ENCODE results near the gene ZNRF2. TPM values are rescaled to one million over a fixed set of nuclear protein-coding genes. Genes with fewer than 3 reads are reported as not detected.

ZNRF2 gene
- total and polyA plus RNA-seq, 2 of the 13 experiments (the other 11 are each of a cell fraction or from before 2014, with no cell fraction given) = 3.5 to 7.7 TPM

- TF ChIP-seq CREB1 (IDR thresholded peaks at IDR 0.05) = no peak
- peak; percentile 79 for TF ChIP-seq CREB1 (CRISPR knock-in tag; IDR thresholded peaks at IDR 0.05)
- 0 out of 2 replicates have a peak, but pooled peaks have one; percentile 24 for TF ChIP-seq ZNF121 (CRISPR knock-in tag; IDR thresholded peaks at IDR 0.05)
- no peak; the same call in 1 of the 2 replicates for TF ChIP-seq ZNF24 (IDR thresholded peaks at IDR 0.05)
- peak; percentile 44; the same call in 1 of the 2 replicates for TF ChIP-seq SIX4 (CRISPR knock-in tag; IDR thresholded peaks at IDR 0.05)
- TF ChIP-seq FOXK2 (IDR thresholded peaks at IDR 0.05) = 0 out of 2 replicates have a peak, but pooled peaks have one; percentile 32
- TF ChIP-seq SIX1 (CRISPR knock-in tag; IDR thresholded peaks at IDR 0.05; ENCODE audit: borderline replicate concordance) = peak; percentile 71; the same call in 1 of the 2 replicates
- TF ChIP-seq KLF6 (CRISPR knock-in tag; IDR thresholded peaks at IDR 0.05) = no peak
- TF ChIP-seq, protein P1, sequence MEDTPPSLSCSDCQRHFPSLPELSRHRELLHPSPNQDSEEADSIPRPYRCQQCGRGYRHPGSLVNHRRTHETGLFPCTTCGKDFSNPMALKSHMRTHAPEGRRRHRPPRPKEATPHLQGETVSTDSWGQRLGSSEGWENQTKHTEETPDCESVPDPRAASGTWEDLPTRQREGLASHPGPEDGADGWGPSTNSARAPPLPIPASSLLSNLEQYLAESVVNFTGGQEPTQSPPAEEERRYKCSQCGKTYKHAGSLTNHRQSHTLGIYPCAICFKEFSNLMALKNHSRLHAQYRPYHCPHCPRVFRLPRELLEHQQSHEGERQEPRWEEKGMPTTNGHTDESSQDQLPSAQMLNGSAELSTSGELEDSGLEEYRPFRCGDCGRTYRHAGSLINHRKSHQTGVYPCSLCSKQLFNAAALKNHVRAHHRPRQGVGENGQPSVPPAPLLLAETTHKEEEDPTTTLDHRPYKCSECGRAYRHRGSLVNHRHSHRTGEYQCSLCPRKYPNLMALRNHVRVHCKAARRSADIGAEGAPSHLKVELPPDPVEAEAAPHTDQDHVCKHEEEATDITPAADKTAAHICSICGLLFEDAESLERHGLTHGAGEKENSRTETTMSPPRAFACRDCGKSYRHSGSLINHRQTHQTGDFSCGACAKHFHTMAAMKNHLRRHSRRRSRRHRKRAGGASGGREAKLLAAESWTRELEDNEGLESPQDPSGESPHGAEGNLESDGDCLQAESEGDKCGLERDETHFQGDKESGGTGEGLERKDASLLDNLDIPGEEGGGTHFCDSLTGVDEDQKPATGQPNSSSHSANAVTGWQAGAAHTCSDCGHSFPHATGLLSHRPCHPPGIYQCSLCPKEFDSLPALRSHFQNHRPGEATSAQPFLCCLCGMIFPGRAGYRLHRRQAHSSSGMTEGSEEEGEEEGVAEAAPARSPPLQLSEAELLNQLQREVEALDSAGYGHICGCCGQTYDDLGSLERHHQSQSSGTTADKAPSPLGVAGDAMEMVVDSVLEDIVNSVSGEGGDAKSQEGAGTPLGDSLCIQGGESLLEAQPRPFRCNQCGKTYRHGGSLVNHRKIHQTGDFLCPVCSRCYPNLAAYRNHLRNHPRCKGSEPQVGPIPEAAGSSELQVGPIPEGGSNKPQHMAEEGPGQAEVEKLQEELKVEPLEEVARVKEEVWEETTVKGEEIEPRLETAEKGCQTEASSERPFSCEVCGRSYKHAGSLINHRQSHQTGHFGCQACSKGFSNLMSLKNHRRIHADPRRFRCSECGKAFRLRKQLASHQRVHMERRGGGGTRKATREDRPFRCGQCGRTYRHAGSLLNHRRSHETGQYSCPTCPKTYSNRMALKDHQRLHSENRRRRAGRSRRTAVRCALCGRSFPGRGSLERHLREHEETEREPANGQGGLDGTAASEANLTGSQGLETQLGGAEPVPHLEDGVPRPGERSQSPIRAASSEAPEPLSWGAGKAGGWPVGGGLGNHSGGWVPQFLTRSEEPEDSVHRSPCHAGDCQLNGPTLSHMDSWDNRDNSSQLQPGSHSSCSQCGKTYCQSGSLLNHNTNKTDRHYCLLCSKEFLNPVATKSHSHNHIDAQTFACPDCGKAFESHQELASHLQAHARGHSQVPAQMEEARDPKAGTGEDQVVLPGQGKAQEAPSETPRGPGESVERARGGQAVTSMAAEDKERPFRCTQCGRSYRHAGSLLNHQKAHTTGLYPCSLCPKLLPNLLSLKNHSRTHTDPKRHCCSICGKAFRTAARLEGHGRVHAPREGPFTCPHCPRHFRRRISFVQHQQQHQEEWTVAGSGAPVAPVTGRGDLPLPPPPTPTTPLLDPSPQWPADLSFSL (CRISPR knock-in tag; IDR thresholded peaks at IDR 0.05) = 0 out of 2 replicates have a peak, but pooled peaks have one; percentile 54
- no peak for TF ChIP-seq JARID2 (CRISPR knock-in tag; IDR thresholded peaks at IDR 0.05; ENCODE audit: insufficient replicate concordance)
- no peak for TF ChIP-seq ZHX1 (CRISPR knock-in tag; IDR thresholded peaks at IDR 0.05; ENCODE audit: low read depth)
- TF ChIP-seq, protein P2, sequence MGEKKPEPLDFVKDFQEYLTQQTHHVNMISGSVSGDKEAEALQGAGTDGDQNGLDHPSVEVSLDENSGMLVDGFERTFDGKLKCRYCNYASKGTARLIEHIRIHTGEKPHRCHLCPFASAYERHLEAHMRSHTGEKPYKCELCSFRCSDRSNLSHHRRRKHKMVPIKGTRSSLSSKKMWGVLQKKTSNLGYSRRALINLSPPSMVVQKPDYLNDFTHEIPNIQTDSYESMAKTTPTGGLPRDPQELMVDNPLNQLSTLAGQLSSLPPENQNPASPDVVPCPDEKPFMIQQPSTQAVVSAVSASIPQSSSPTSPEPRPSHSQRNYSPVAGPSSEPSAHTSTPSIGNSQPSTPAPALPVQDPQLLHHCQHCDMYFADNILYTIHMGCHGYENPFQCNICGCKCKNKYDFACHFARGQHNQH (CRISPR knock-in tag; IDR thresholded peaks at IDR 0.05) = peak; percentile 67
- no peak for TF ChIP-seq ZNF841 (CRISPR knock-in tag; IDR thresholded peaks at IDR 0.05; ENCODE audit: borderline replicate concordance)
- peak; percentile 56; the same call in 1 of the 2 replicates for TF ChIP-seq CBFB (CRISPR knock-in tag; IDR thresholded peaks at IDR 0.05)
- TF ChIP-seq ZNF326 (CRISPR knock-in tag; IDR thresholded peaks at IDR 0.05; ENCODE audit: borderline replicate concordance) = no peak
- TF ChIP-seq KAT2B (IDR thresholded peaks at IDR 0.05; ENCODE audit: borderline replicate concordance, low read depth, low read length) = no peak
Observed at GRCh38 chr7:30255064-30255769, 29.2 kb upstream of the ZNRF2 start (continued).

Measured in HepG2 (cell line).